ENCODE results near the gene TRIM54. TPM values are rescaled to one million over a fixed set of nuclear protein-coding genes. Genes with fewer than 3 reads are reported as not detected.
"Not testable (repeated sequence)": the region's sequence is repeated elsewhere in the genome, so short reads cannot be mapped to it uniquely, and the experiment has no call there.

Gene TRIM54
- total and polyA plus RNA-seq, 12 donors = 1.2 to 47.1 (median 13.9) TPM

DNA sequence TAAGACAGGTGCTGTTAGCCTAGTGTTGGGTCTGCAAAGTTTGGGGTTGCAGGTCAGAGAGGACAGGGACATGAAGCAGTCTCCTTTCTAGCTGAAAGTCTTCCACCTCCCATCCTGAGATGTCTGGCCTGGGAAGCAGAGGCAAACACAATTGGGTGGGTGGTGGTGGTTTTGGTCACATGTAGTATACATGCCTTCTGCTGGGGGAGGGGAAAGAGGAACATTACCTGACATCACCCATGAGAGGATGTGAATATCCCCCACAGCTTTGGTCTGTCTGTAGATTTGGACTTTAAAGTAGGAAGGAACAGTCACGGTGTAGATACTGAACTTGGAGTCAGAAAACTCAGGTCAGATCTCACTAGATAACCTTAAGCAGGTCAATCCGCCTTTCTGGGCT is 11.6 kb upstream of the TRIM54 start:
- H3K4me1 ChIP-seq (replicated peaks in 1 of 2) = peaks cover 10 to 24% of the 10 kb centered on the region in 2 donors
- peak overlapping the region in 1 of 5 donors; percentile 18 for H3K27ac ChIP-seq
- H3K4me3 ChIP-seq = no peak overlapping the region
- WGBS, 4 donors = 72 to 95% (median 86%) methylated on average over 2 of the region's 2 CpGs
- TF ChIP-seq, protein P1, sequence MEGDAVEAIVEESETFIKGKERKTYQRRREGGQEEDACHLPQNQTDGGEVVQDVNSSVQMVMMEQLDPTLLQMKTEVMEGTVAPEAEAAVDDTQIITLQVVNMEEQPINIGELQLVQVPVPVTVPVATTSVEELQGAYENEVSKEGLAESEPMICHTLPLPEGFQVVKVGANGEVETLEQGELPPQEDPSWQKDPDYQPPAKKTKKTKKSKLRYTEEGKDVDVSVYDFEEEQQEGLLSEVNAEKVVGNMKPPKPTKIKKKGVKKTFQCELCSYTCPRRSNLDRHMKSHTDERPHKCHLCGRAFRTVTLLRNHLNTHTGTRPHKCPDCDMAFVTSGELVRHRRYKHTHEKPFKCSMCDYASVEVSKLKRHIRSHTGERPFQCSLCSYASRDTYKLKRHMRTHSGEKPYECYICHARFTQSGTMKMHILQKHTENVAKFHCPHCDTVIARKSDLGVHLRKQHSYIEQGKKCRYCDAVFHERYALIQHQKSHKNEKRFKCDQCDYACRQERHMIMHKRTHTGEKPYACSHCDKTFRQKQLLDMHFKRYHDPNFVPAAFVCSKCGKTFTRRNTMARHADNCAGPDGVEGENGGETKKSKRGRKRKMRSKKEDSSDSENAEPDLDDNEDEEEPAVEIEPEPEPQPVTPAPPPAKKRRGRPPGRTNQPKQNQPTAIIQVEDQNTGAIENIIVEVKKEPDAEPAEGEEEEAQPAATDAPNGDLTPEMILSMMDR (IDR thresholded peaks at IDR 0.05) = no peak
- TF ChIP-seq POLR2A (IDR thresholded peaks at IDR 0.05) = no peak
- no peak for DNase-seq
- intact Hi-C loops (cut with DNase I) = loop anchor here (10.0 kb wide), 1 partner anchor 176 kb away; no protein-coding TSS in a partner anchor
- H3K9me3 ChIP-seq (replicated peaks in 1 of 3) = no peaks in the 10 kb centered on the region
- no peaks in the 10 kb centered on the region for H3K27me3 ChIP-seq
- no peaks in the 10 kb centered on the region for H3K36me3 ChIP-seq (replicated peaks in 1 of 2)

DNA sequence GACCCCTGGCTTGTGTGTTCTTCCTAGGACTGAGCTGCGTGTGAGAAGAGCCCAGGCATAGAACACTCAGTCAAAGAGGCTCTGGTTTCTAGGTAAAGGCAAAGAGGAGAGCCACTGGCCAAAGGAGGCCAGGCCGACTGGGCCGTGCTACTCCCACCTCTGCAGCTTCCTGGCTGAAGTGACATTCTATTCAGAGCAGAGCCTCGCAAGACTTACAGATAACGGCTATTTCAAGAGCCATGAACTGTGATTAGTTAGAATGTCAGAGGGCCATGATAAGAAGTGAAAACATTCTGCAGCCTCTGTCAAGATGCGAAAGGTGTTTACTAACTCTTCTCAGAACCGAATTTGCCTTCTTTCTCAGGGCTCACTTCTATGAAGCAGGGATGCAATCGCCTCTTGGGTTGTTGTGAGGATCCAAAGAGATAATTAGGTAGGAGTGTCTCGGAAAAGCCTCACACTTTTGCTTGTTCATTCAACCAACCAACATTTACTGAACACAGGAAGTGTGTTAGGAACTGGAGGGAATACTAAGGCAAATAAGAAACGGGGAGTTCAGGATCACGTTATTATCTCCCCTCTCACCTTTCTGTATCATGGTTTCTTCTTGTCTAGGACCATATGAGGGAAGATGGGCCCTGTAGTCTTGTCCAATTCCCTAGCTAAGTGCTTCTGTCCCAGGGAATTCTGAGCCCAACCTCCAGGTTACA is 10.4 kb upstream of the TRIM54 start:
- Histone ChIP-seq H3K27me3 (no peaks in the 10 kb centered on the region), H3K36me3 (replicated peaks in 1 of 2) (no peaks in the 10 kb centered on the region), H3K4me1 (replicated peaks in 1 of 2) (peaks cover 10 to 24% of the 10 kb centered on the region in 2 donors), H3K27ac (peak overlapping the region in 3 of 5 donors; percentile 18 to 40 (median 21)), H3K9me3 (replicated peaks in 1 of 3) (no peaks in the 10 kb centered on the region), H3K4me3 (no peak overlapping the region)
- WGBS, 4 donors = 50 to 63% (median 52%) methylated on average over 11 of the region's 11 CpGs
- TF ChIP-seq, protein P1 (IDR thresholded peaks at IDR 0.05) = no peak
- no peak for TF ChIP-seq POLR2A (IDR thresholded peaks at IDR 0.05)
- peak in 3 of 7 donors; percentile 38 to 51 (median 48) for DNase-seq
- intact Hi-C loops (cut with DNase I) = loop anchor here (10.0 kb wide), 1 partner anchor 177 kb away; no protein-coding TSS in a partner anchor

DNA sequence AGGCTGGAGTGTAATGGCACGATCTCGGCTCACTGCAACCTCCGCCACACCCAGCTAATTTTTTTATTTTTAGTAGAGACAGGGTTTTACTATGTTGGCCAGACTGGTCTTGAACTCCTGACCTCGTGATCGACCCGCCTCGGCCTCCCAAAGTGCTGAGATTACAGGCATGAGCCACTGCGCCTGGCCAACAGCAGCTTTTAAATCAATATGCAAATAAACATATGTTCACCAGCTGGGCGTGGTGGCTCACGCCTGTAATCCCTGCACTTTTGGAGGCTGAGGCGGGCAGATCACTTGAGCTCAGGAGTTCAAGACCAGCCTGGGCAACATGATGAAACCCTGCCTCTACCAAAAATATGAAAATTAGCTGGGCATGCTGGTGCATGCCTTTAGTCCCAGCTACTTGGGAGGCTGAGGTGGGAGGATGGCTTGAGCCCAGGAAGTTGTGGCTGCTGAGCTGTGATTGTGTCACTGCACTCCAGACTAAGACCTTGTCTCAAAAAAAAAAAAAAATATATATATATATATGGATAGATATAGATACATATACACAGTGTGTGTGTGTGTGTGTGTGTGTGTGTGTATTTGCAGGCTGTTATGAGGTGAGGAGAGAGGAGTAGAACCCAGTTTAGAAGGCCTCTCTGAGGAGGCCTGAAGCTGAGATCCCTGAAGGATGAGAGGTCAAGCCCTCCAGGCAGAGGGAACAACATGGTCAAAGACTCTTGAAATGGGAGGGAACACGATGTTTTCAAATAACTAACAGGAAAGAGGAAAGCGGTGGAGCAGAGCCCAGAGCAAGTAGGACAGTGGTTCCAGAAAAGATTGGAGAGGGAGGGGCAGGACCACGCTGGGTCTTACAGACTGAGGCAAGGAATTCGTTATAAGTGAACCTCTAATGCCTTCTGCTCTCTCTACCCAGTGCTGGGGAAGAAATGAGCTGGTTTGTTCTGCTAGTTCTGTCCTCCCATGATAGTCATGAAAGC is 9.4 kb upstream of the TRIM54 start:
- not testable (repeated sequence) for H3K27me3 ChIP-seq; H3K36me3 ChIP-seq (replicated peaks in 1 of 2); DNase-seq; H3K9me3 ChIP-seq (replicated peaks in 1 of 3); H3K4me3 ChIP-seq
- intact Hi-C loops (cut with DNase I) = loop anchor here (10.0 kb wide), 1 partner anchor 178 kb away; no protein-coding TSS in a partner anchor
- H3K4me1 ChIP-seq (replicated peaks in 1 of 2) = peaks cover 10 to 24% of the 10 kb centered on the region in 2 donors
- peak overlapping the region in 2 of 5 donors; percentile 44 to 71 for H3K27ac ChIP-seq
- WGBS, 4 donors = 75 to 88% (median 83%) methylated on average over 15 of the region's 15 CpGs

DNA sequence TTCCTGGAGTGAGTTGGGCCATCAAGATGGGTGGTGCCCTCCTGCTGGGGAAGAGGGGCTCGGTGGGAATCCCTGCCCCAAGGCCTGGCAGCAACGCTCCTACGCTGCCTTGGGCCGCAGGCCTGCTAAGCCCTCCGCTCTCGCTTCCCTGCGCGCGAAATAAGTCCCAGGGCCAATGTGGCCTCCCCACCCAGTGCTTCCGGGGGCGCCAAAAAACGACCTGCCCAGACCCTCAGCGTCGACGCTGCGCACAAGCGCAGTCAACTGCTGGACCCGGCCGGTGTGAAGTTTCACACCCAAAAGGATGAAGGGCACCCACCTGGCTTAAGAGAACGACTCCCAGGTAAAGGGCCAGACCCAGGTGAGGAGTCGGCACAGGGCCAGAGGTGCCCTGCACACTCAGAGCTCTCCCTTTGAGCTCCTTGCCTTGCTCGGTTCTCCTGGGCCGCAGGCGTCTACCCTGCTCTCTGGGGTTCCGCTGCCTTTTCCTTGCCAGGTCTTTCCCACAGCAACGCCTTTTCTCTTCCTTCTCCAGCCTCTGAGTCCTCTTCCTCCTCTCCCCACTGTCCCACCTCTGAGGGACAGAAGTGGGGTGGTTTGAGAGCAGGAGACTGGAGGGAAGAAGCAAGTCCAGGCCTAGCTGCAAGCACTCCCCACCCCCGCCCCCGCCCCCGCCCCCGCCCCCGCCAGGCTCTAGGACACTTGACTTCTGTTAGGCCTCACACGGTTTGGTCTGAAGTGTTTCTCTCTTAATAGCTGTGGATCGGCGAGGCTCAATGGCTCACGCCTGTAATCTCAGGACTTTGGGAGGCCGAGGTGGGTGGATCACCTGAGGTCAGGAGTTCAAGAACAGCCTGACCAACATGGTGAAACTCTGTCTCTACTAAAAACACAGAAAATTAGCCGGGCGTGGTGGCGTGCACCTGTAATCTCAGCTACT is 6.7 kb upstream of the TRIM54 start, which contains the start of gene DNAJC5G:
TSS of gene DNAJC5G (plus strand) at position 223 of the 940 bp plus-strand sequence. CDS start 1,296 bp downstream, outside the sequence.
- H3K27me3 ChIP-seq = no peaks in the 10 kb centered on the region
- no peak for DNase-seq
- intact Hi-C loops (cut with DNase I) = loop anchor here (10.0 kb wide), 1 partner anchor 181 kb away; no protein-coding TSS in a partner anchor

More for the DNA sequence above, 6.7 kb upstream of the TRIM54 start, which contains the start of gene DNAJC5G:
- WGBS, 4 donors = 84 to 88% (median 87%) methylated on average over 24 to 39 of the region's 39 CpGs
- Histone ChIP-seq H3K27ac (peak within 1 kb of the TSS in 1 of 5 donors; percentile 71), H3K9me3 (replicated peaks in 1 of 3) (no peaks in the 10 kb centered on the region), H3K36me3 (replicated peaks in 1 of 2) (no peaks in the 10 kb centered on the region), H3K4me1 (replicated peaks in 1 of 2) (peaks cover 10 to 29% of the 10 kb centered on the region in 2 donors), H3K4me3 (no peak within 1 kb of the TSS)
- TF ChIP-seq POLR2A (IDR thresholded peaks at IDR 0.05) = no peak
- TF ChIP-seq, protein P1 (IDR thresholded peaks at IDR 0.05) = no peak

All from adrenal gland (tissue), 12 donors.